Thyroid gland (tissue), 4 donors: ENCODE results near the gene HMOX2.

Experiments used
- CTCF ChIP-seq, 6 experiments: fragments of 200-600 bp in 3 of 6; fragments of 450-650 bp in 3 of 6; sonication (generic) in 3 of 6; IDR thresholded peaks; one replicate each; pipeline ENCODE4 v1.5.1; 2016 to 2019; ENCODE audit warnings: antibody characterized with exemption in 6 of 6, mild to moderate bottlenecking in 2 of 6, inconsistent platforms in 1 of 6, moderate library complexity in 1 of 6
- POLR2A ChIP-seq, 2 donors: fragments of 450-650 bp; IDR thresholded peaks; one replicate each; pipeline ENCODE4 v1.6.1; 2017; ENCODE audit warnings: antibody characterized with exemption in 2 of 2, mild to moderate bottlenecking in 2 of 2, moderate library complexity in 1 of 2

DNA sequence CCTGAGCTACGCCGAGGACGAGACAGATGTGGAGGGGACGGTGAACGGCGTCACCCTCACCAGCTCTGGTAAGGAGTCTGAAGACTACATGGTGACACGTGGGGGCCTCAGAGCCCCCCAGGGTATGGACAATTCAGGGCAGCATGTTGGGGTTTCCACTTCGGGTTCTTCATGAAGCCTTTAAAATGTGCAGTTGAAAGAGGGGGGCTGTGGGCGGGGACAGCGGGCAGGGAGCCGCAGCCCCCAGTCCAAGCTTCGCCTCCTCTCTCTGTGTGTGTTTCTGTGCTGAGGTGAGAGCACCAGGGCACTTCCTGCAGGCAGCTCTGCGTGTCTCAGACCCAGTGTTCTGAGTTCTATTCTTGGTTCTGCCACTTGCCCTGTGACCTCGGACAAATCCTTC lies 25.8 kb upstream of the HMOX2 start:
- TF ChIP-seq POLR2A (IDR thresholded peaks at IDR 0.05) (no peak), CTCF (IDR thresholded peaks at IDR 0.05) (no peak)
